HG03432 (cell line): ENCODE data around the gene ITGA11.

ENCODE experiments used
- ATAC-seq: cut with Tn5 transposase; IDR thresholded peaks from one replicate; pipeline ENCODE4 v1.9.1; 2021; ENCODE audit warnings: mild to moderate bottlenecking, moderate library complexity; ENCODE audit not compliant: unreplicated experiment

The ITGA11 gene

DNA sequence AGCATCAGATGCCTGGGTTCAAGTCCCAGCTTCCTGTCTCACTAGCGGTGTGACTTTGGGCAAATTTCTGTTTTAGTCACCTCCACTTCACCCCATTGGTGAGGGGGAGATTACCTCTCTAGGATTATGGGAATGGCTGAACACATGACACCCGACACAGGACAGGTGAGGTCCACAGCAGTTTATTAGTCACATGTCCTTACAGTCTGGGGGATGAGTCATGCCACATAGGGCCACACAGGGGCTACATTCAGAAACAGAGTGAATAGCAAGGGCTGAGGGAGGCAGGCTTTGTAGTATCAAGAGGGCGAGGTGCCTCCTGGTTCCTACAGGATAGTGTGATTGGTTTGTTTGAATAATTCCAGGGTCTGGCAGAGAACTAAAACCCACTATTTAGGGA is 15.2 kb upstream of the ITGA11 start:
- no peak for ATAC-seq

DNA sequence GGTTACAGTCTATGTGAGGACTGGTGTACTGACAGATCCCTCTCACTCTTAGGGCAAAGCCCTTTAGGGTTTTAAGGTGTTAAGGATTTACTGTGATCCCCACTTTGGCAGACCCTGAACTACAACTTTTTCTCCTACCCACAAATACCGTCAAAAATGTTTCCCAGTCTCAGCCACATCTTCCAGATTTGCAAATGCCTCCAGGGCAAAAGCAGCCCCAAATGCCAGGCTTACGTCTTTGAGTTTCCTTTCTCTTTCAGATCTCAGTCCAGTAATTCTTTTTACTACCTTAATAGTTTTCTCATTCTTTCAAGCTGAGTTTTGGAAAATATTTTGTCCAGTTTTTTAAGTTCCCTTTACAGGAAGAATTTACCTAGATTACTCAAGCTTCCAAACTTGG is 13.4 kb upstream of the ITGA11 start:
- no peak for ATAC-seq

- ATAC-seq = no peak
These were observed 12.4 kb upstream of the ITGA11 start for GRCh38 chr15:68444336-68444735.

DNA sequence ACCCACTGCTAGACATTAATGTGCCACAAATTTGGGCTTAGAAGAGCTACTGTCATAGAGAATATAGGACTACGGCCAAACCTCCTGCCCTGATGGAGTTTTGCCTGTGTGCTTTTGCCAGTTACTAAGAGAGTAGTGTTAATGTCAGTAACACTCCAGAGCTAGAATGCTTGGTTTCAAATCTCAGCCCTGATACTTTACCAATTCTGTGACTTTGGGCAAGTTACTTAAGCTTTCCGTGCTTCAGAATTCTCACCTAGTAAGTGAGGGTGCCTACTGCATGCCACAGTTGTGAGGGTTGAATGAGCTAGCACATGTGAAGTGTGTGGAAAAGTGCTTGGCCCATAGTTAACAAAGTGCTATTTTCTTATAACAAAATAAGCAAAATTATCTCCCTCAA is 10.9 kb upstream of the ITGA11 start:
- ATAC-seq = no peak

DNA sequence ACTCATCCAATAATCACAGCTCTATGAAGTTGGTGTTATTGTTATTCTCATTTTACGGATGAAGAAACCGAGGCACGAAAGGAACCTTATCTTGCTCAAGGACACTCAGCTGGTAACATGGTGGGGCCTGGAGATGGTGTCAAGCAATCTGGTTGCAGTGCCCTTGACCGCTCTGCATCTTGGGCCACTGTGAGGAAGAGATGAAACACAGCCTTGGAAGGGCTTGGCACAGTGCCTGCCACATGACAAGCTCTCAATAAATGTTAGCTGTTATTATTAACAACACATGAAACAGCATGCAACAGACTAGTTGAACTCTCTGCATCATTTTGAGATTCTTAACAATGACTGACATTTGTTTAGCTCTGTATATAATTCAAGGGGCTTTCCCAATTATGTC is 10.1 kb upstream of the ITGA11 start:
- no peak for ATAC-seq

DNA sequence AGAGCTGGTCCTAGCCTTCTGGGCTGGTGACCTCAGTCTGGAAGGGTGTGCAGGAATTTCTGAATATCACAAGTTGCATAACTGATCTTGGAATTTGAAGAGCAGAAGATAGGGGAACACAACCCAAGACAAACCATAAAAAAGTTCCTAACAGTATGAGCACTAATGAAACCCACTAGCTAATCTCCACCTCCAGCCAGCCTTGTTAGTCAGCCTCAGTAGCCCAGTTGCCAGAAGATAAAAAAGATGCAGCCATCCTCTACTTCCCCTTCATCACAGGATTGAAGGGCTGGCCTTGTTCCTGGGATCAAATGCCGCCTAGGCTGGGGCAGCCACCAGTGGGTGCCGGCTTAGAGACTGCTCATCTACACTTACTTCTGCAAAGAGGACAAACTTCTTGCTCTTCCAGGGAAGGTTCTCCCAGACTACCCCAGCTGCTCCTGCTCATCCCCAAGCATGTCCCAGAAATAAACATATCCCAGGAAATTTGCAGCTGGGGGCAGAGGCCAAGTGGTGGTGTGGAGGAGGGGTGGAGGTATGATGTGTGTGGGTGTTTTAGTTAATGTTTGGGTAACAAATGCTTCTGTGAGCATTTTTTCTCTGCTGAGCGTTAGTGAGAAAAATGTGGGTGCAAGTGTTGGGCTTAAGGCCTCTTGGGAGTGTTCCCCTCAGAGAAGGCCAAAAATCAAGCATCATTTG is 9.2 kb upstream of the ITGA11 start:
- no peak for ATAC-seq

DNA sequence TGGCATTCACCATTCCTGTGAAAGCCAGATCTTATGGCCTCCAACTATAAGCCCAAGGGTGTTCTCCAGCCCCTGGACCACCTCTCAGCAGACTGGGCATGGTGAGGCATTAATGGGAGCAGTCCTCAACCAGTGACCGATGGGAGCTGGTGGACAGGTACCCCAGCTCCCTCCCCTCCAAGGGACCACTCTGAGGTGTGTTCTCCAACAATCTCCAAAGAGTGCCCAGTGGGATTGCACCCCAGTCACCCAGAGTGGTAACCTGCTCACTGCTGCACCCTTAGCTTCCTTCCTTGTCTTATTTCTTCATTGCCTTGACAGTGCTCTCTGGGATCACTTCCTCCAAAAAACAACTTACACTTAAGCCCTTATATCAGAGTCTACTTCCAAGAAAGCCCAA is 8.2 kb upstream of the ITGA11 start:
- ATAC-seq = no peak

GRCh38 chr15:68439506-68439905 is 7.5 kb upstream of the ITGA11 start:
- no peak for ATAC-seq

- ATAC-seq = no peak
These were observed 4.7 kb upstream of the ITGA11 start for GRCh38 chr15:68436680-68437079.

- no peak for ATAC-seq
These were observed 4.0 kb upstream of the ITGA11 start for GRCh38 chr15:68435966-68436365.

DNA sequence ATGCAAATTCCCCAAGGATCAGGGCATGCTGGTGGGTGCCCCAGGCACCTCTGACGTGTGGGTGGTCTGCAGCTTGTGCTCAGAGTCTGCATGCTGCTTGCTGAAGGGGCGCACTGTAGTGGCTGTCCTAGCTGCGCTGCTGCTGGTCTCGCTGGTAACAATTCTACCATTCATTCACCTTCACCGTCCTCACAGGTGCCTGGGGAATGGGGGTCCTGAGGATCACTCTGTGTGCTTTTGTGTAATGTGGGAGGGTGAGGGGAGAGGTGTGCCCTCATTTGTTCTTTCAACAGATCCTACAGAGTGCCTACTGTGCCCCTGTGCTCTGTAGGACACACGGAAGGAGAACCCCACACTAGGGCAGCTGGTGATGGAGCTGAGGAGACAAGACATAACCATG is 2.1 kb upstream of the ITGA11 start:
- no peak for ATAC-seq

DNA sequence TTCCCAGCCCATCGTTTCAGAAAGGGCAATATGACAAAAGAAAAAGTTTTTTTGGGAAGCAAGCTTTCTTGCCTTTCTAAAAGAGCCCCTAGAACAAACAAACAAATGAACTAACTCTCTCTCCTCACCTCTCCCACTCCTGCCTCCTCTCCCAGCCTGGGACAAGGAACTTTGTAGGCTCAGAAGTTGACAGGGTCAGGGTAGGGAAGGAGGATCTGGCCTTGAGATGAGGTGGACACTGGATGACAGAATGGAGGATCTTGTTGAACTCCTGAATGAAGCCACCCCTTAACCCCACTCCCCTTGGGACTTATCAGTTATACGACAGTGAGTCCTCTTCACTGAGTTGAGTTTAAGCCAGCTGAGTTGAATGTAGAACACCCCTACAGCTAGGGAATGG is 1.6 kb upstream of the ITGA11 start:
- ATAC-seq = no peak

DNA sequence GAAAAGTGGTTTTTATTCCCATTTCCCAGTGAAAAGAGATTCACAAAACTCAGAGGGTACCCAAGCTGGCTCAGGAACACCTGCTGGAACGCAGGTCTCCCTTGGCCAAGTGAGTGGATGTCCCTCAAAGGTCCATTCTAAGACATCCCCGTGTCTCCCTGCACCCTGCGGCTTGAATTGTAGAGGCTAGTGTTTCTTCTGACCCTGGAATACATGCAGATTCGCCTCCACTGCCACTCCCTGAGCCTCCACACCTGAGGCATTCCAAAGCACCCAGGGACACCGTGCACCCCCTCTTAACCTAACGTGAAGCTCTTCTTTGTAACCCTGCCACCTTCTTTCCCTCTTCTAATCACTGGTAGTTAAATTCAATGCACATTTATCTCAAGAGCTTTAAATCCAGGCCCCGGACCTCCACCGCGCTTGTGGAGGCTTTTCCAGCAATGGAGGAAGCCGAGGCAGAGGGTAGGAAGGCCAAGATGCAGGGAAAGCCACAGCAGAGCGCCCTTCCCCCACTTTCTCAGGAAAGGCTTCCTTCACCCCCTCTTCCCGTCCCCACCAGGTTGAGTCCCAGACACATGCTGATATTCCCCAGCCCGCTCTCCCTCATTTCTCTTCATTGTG is 590 bp upstream of the ITGA11 start:
- ATAC-seq = no peak

DNA sequence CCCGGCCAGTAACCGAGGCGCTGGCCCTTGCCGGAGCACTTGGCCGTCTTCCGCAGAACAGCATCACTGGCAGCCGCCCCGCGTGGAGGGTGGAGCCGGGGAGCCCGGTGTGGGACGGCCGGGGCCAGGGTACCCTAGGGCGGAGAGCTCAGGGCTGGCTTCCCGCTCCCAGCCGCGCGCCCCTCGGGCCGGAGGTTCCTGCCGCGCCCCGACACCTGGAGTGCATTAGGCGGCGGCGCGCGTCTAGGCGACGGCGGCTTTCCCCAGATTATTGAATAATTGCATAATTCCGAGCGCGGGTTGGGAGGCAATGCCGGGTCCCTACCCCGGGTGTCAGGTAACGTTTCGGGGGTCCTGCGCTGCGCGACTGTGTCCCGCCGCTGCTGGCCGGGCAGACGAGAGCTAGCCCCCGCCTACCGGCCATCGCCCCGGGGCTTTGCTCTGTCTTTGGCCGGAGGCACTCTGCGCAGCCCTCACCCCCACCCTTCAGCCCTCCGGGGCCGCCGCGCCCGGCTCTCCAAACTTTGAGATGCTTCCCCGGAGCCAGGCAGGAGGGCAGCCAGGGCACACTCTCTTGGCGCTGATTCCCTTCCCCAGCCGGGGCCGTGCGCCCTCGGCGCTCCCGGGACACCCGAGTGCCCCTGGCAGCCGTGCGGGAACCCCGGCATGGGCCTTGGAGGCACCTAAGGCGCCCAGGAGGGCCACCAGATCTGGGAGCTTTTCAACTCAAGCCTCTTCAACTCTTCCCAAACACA is 749 bp downstream of the ITGA11 start:
- no peak for ATAC-seq

DNA sequence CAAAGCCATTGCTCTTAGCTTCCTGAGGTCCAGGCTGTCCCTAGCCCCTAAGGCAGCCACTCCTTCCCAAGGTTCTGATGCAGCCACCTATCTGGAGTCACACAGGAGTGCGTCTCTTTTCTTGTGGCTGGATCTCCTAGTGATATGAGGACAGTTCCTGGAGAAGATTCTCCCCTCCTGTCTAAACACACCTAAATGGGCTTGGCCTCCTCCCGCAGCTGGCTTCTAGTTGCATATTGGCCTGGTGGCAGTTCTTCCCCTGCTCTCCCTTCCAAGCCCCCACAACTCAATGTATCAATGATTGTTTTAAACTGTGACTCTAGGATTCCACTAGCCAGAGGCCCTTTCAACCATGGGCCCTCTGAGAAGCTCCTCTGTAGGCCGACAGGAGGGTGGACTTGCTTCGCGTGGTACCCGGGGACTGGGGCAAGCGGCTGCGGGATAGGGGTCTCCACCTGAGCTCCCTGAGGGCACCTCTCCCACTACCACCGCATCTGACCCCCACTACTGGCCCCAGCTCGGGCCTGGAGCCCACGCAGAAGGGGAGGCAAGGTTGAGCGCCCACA is 1.4 kb downstream of the ITGA11 start:
- no peak for ATAC-seq

GRCh38 chr15:68429691-68430470 is 2.1 kb downstream of the ITGA11 start:
- no peak for ATAC-seq

DNA sequence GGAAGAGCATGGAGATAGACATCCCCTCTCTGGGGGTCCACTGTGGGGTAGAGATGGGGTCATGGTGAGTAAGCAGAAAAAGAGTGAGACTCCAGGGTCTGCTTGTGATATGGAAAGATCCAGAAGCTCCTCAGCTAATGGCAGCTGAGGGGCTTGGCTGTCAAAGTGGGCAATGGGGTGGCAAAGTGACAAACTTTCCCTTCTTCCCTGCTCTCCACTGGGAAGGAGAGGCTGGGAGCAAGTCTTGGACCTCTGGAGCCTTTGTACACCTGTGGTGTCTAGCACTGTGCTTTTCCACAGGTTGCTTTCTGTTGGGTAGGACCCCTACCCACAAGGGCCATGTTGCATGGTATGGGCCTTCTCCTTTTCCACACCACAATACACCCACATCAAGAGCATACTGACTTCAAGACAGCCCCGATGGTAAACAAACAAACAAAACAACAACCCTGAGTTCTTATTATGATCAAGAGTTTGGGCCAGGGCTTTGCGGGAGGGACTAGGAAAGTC is 3.5 kb downstream of the ITGA11 start:
- ATAC-seq = no peak

DNA sequence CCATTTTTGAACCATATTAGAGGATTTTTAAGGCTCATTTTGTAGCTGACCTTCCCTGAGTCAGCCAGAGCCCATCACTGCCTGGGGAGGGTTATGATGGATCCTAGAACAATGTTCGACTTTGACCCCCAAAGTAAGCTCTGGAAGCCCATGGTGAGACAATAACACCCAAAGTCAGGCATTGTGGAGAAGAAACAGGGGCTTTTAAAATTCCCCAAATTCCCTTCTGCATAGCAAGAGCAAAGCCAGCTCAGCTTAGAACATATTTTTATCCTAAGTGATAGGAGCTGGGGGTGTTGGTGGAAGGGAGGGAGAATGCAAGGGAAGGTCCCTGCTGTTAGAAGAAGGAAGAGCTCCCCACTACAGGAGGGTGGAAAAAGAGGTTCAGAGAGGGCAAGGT is 4.0 kb downstream of the ITGA11 start:
- ATAC-seq = no peak

DNA sequence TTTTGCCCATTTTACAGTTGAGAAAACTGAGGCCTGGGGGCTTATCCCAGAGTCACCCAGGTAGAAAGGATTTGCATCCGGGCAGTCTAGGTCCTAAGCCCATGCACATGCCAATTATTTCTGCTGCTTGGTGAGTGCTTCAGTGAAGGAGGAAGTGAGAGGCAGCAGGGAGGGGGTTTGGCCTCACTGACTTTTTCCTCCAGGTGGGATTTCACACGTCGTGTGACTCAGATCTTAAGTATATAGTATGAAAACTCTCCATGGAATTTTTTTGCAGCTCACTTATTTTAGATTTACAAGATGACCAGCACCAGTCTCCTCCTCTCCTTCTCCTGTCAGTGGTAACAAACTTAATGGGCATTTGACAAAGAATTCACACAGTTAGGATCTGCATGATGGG is 4.6 kb downstream of the ITGA11 start:
- ATAC-seq = no peak

DNA sequence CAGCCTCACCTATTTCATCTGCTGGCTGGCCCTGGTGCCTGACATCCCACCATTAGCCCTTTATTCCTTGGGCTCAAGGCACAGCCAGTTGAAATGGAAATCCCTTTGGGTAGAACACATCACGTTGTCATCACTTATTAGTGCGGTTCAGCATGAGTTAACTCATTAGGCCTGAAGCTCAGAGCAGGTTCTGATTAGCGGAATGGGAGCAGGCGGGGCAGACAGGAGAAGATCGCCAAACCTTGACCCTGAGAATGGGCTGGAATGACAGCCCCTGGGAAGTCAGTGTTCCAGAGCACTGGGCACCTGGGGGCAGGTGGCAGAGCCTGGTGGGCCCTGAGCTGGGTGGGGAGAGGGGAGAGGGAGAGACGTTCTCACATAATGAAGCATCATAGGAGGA is 5.8 kb downstream of the ITGA11 start:
- ATAC-seq = no peak
